IMR-90 (cell line): ENCODE data around the gene ZNF74. TPM values are rescaled to one million over a fixed set of nuclear protein-coding genes. Genes with fewer than 3 reads are reported as not detected.

Source experiments
- ATAC-seq: fragments of 200-7000 bp; cut with Tn5 transposase; 2 replicates; pipeline ENCODE4 v1.9.1; 2020; ENCODE audit warnings: low read depth, mild to moderate bottlenecking, moderate library complexity
- BruUV-seq: library from RNA; stranded (reverse); fragments of 400-500 nt; replicated peaks from 2 replicates; lab custom pipeline; 2021; lab: Mats Ljungman, UMichigan
- CTCF ChIA-PET: fragments of 300-600 bp; formaldehyde crosslinking; extraction: SDS; loops from one replicate; lab custom pipeline; 2021; ENCODE audit warnings: antibody characterized with exemption; lab: Yijun Ruan, JAX
- POLR2A ChIA-PET: fragments of 300-600 bp; sonication (Branson Sonifier 250); formaldehyde crosslinking; loops from one replicate; lab custom pipeline; 2022; ENCODE audit warnings: antibody characterized with exemption; ENCODE audit not compliant: unreplicated experiment; lab: Charles Lee
- DNase-seq: peaks from one replicate; pipeline ENCODE4 v3.0.0; 2013
- H2AFZ ChIP-seq: replicated peaks from 2 replicates; pipeline ENCODE3; 2013; ENCODE audit warnings: low read length, mild to moderate bottlenecking; ENCODE audit not compliant: poor library complexity
- H2AK5ac ChIP-seq: 2 replicates; pipeline ENCODE4 v1.6.1; 2013; ENCODE audit warnings: low read depth, low read length, inconsistent platforms
- H2AK9ac ChIP-seq: replicated peaks from 2 replicates; pipeline ENCODE3; 2013; ENCODE audit warnings: mild to moderate bottlenecking, low read depth, low read length, moderate library complexity; ENCODE audit not compliant: poor library complexity
- H2BK120ac ChIP-seq: 2 replicates; pipeline ENCODE4 v1.6.1; 2013; ENCODE audit warnings: low read depth, low read length, inconsistent platforms
- H2BK15ac ChIP-seq: 3 replicates; pipeline ENCODE4 v1.6.1; 2013; ENCODE audit warnings: low read depth, low read length, inconsistent platforms
- H2BK20ac ChIP-seq: 2 replicates; pipeline ENCODE4 v1.6.1; 2013; ENCODE audit warnings: low read depth, mild to moderate bottlenecking, inconsistent platforms, low read length, moderate library complexity
- H2BK5ac ChIP-seq: 2 replicates; pipeline ENCODE4 v1.6.1; 2013; ENCODE audit warnings: mild to moderate bottlenecking, low read depth, low read length, inconsistent platforms; ENCODE audit not compliant: poor library complexity, severe bottlenecking
- H3K14ac ChIP-seq: replicated peaks from 2 replicates; pipeline ENCODE4 v1.6.1; 2013; ENCODE audit warnings: low read depth, low read length, inconsistent platforms
- H3K18ac ChIP-seq: 2 replicates; pipeline ENCODE4 v1.6.1; 2013; ENCODE audit warnings: low read depth, low read length, control low read depth
- H3K23ac ChIP-seq: 2 replicates; pipeline ENCODE4 v1.6.1; 2013; ENCODE audit warnings: low read depth, low read length, inconsistent platforms
- H3K27ac ChIP-seq: 2 replicates; pipeline ENCODE4 v1.5.1; 2013; ENCODE audit warnings: mild to moderate bottlenecking, control low read depth, low read length; ENCODE audit not compliant: insufficient read depth
- H3K27me3 ChIP-seq: 2 replicates; pipeline ENCODE4 v1.6.1; 2013; ENCODE audit warnings: low read length; ENCODE audit not compliant: control insufficient read depth, insufficient read depth
- H3K36me3 ChIP-seq: 2 replicates; pipeline ENCODE4 v1.6.1; 2013; ENCODE audit warnings: low read length, mixed read lengths; ENCODE audit not compliant: control insufficient read depth, insufficient read depth
- H3K4ac ChIP-seq: 2 replicates; pipeline ENCODE4 v1.6.1; 2013; ENCODE audit warnings: low read depth, low read length, inconsistent platforms
- H3K4me1 ChIP-seq: 2 replicates; pipeline ENCODE4 v1.6.1; 2013; ENCODE audit warnings: low read length, mixed read lengths; ENCODE audit not compliant: control insufficient read depth, insufficient read depth
- H3K4me2 ChIP-seq: 2 replicates; pipeline ENCODE4 v1.6.1; 2013; ENCODE audit warnings: low read depth, mild to moderate bottlenecking, control low read depth, low read length, moderate library complexity
- H3K4me3 ChIP-seq: 2 replicates; pipeline ENCODE4 v1.5.1; 2013; ENCODE audit warnings: low read depth, mild to moderate bottlenecking, control low read depth, low read length, moderate library complexity; ENCODE audit not compliant: insufficient read depth
- H3K56ac ChIP-seq: 2 replicates; pipeline ENCODE4 v1.6.1; 2013; ENCODE audit warnings: low read length, inconsistent platforms; ENCODE audit not compliant: insufficient read depth; ENCODE audit errors: extremely low read depth
- H3K79me1 ChIP-seq, 2 experiments: 2 replicates each; pipeline ENCODE4 v1.6.1; 2013; ENCODE audit warnings: low read length in 2 of 2, inconsistent platforms in 1 of 2, low read depth in 1 of 2
- H3K9ac ChIP-seq: 2 replicates; pipeline ENCODE4 v1.6.1; 2013; ENCODE audit warnings: low read depth, low read length, control low read depth
- H3K9me1 ChIP-seq: 2 replicates; pipeline ENCODE4 v1.6.1; 2013; ENCODE audit warnings: low read length, inconsistent platforms; ENCODE audit not compliant: insufficient read depth
- H3K9me3 ChIP-seq: 2 replicates; pipeline ENCODE4 v1.6.1; 2013; ENCODE audit warnings: low read length; ENCODE audit not compliant: control insufficient read depth, insufficient read depth
- H4K20me1 ChIP-seq: 2 replicates; pipeline ENCODE4 v1.6.1; 2013; ENCODE audit warnings: low read length, inconsistent platforms; ENCODE audit not compliant: insufficient read depth
- H4K5ac ChIP-seq: 2 replicates; pipeline ENCODE4 v1.6.1; 2013; ENCODE audit warnings: mild to moderate bottlenecking, low read depth, low read length, control low read depth
- H4K8ac ChIP-seq, 2 experiments: 2 replicates each; pipeline ENCODE4 v1.6.1; 2013; ENCODE audit warnings: low read depth in 2 of 2, low read length in 2 of 2, control low read depth in 1 of 2, inconsistent platforms in 1 of 2
- H4K91ac ChIP-seq: 2 replicates; pipeline ENCODE4 v1.6.1; 2013; ENCODE audit warnings: low read depth, low read length, inconsistent platforms; ENCODE audit not compliant: insufficient read depth
- CEBPB ChIP-seq: IDR thresholded peaks from 2 replicates; pipeline ENCODE4 v1.6.1; 2012; ENCODE audit warnings: low read depth, low read length, improper control_type of control experiment
- ELK1 ChIP-seq: fragments of 150-350 bp; IDR thresholded peaks from 2 replicates; pipeline ENCODE4 v1.6.1; 2016; ENCODE audit warnings: low read depth, mild to moderate bottlenecking, low read length, moderate library complexity, borderline replicate concordance
- POLR2A ChIP-seq: IDR thresholded peaks from 2 replicates; pipeline ENCODE4 v1.6.1; 2012; ENCODE audit warnings: mild to moderate bottlenecking, low read depth, low read length
- RAD21 ChIP-seq: IDR thresholded peaks from 2 replicates; pipeline ENCODE4 v1.6.1; 2012; ENCODE audit warnings: low read length, improper control_type of control experiment
- RCOR1 ChIP-seq: IDR thresholded peaks from 2 replicates; pipeline ENCODE4 v1.6.1; 2012; ENCODE audit warnings: mild to moderate bottlenecking, low read length, improper control_type of control experiment; ENCODE audit not compliant: insufficient replicate concordance
- RFX5 ChIP-seq: IDR thresholded peaks from 2 replicates; pipeline ENCODE4 v1.8.0; 2012; ENCODE audit warnings: low read depth, mild to moderate bottlenecking, low read length, moderate library complexity
- WGBS, 2 experiments: methylation state at CpG; one replicate each; pipeline versions ENCODE4 v1.1.5 to v1.1.7; 2013; ENCODE audit warnings: missing lambda C conversion rate in 2 of 2; ENCODE audit not compliant: insufficient read length in 1 of 2; ENCODE audit errors: extremely low coverage in 2 of 2; 5-methylcytosine and 5-hydroxymethylcytosine counted together
- dilution Hi-C: fragments of 300-500 bp; cut with HindIII; formaldehyde crosslinking; loops from one replicate; pipeline ENCODE4 v1.14.3; 2018; ENCODE audit warnings: low sequenced_read_pairs; ENCODE audit not compliant: unreplicated experiment
- in situ Hi-C: fragments of 300-500 bp; cut with MboI; formaldehyde crosslinking; loops from 3 replicates; pipeline ENCODE4 v1.14.3; 2019; ENCODE audit warnings: low sequenced_read_pairs, inconsistent platforms, mixed read lengths
- intact Hi-C: fragments of 100-400 bp; cut with micrococcal nuclease; formaldehyde crosslinking; loops from 2 replicates; pipeline ENCODE4 v1.10.0; 2022
- polyA plus RNA-seq, 3 experiments: library from polyadenylated mRNA; depleted of rRNA; stranded (reverse); fragments of >200 nt; gene quantifications; 2 replicates each; pipeline ENCODE4 v1.2.3, GENCODE V29; 2012; ENCODE audit warnings: low replicate concordance in 1 of 3
- total RNA-seq: library from RNA; depleted of rRNA; stranded (reverse); fragments of >200 nt; gene quantifications from 2 replicates; pipeline ENCODE4 v1.2.3, GENCODE V29; 2012
- TF ChIP-seq, protein P1 (sequence below): conservative IDR thresholded peaks from 2 replicates; pipeline ENCODE4 v1.5.1; 2012; ENCODE audit warnings: mild to moderate bottlenecking, low read depth, low read length, improper control_type of control experiment

ZNF74 gene
- total and polyA plus RNA-seq, 2 of the 4 experiments (the other 2 are of a cell fraction), result 7.5 to 8.4 TPM

DNA sequence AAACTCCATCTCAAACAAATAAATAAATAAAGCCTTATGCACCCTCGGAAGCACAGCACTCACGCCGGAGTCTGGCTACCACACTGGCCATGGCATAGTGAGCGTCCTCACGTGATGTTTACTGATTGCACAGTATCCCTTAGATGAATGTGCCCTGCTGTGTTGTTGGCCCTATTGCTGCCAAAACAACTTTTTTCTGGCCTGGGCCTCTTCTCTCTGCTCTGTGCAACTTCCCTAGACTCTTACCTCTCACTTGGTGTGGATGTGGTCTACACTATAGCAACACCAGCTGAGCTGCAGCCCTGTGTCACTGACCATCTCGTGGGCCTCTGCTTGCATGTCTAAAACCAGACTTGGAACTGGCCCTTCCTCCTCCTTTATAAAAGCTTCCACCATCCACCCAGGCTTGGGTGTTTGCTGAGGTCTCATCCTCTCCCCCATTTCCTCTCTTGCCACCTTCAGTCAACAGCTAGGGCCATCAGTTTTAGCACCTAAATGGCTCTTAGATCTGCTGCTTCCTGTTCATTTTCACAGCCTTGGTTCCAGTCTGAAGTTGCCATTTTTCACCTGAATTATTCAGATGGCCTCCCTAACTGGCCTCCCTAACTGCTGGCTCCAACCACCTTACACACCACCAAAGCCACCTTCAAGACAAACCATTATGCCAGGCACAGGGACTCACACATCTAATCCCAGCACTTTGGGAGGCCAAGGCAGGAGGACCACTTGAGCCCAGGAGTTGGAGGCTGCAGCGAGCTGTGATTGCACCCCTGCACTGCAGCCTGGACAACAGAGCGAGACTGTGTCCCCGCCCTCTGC lies 9.2 kb downstream of the ZNF74 start:
- Histone ChIP-seq H4K5ac (no peak overlapping the region), H3K4ac (no peak overlapping the region), H3K23ac (no peak overlapping the region), H3K4me3 (no peak overlapping the region), H3K18ac (no peak overlapping the region), H2AFZ (no peak overlapping the region), H3K27me3 (no peaks in the 10 kb centered on the region), H2BK20ac (no peak overlapping the region), H3K56ac (no peak overlapping the region), H3K14ac (no peak overlapping the region), H2BK5ac (no peak overlapping the region), H2BK15ac (no peak overlapping the region), H4K20me1 (no peaks in the 10 kb centered on the region; the same call in 1 of the 2 replicates), H2AK9ac (no peak overlapping the region), H3K27ac (no peak overlapping the region), H3K4me1 (no peaks in the 10 kb centered on the region), H2AK5ac (no peak overlapping the region), H3K4me2 (no peak overlapping the region), H3K9me1 (peaks cover 14% of the 10 kb centered on the region), H2BK120ac (no peak overlapping the region), H4K8ac (no peak overlapping the region), H3K36me3 (peaks cover 48% of the 10 kb centered on the region), H4K91ac (no peak overlapping the region), H3K79me1 (peaks cover 9 to 17% of the 10 kb centered on the region in 2 experiments; a peak in 3 of 4 replicates), H3K9ac (no peak overlapping the region), H3K9me3 (no peaks in the 10 kb centered on the region)
- TF ChIP-seq CEBPB (no peak), RCOR1 (no peak), POLR2A (no peak), RAD21 (no peak), RFX5 (no peak), ELK1 (no peak)
- TF ChIP-seq, protein P1, sequence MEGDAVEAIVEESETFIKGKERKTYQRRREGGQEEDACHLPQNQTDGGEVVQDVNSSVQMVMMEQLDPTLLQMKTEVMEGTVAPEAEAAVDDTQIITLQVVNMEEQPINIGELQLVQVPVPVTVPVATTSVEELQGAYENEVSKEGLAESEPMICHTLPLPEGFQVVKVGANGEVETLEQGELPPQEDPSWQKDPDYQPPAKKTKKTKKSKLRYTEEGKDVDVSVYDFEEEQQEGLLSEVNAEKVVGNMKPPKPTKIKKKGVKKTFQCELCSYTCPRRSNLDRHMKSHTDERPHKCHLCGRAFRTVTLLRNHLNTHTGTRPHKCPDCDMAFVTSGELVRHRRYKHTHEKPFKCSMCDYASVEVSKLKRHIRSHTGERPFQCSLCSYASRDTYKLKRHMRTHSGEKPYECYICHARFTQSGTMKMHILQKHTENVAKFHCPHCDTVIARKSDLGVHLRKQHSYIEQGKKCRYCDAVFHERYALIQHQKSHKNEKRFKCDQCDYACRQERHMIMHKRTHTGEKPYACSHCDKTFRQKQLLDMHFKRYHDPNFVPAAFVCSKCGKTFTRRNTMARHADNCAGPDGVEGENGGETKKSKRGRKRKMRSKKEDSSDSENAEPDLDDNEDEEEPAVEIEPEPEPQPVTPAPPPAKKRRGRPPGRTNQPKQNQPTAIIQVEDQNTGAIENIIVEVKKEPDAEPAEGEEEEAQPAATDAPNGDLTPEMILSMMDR, result no peak
- DNase-seq (no peak), ATAC-seq (no peak)
- intact Hi-C loops, result no loop called here
- CTCF ChIA-PET, result interaction anchor here (1.3 kb wide), 1 partner anchor 15 kb away, joined by 4 read pairs; no protein-coding TSS in a partner anchor
- in situ Hi-C loops, result no loop called here
- POLR2A ChIA-PET, result no interaction called here
- 90% methylated on average over 7 of the region's 9 CpGs; no CpG with 5 or more reads in 1 of the 2 experiments for WGBS, 2 experiments
- no TSS peak for BruUV-seq
- dilution Hi-C loops, result no loop called here
